Breast epithelium (tissue), 3 donors: ENCODE results near the gene HIVEP3.

Experiments used
- CTCF ChIP-seq, 3 donors: fragments of 450-650 bp; IDR thresholded peaks; one replicate each; pipeline ENCODE4 v1.5.1; 2016 to 2017; ENCODE audit warnings: antibody characterized with exemption in 3 of 3, mild to moderate bottlenecking in 3 of 3, moderate library complexity in 3 of 3
- POLR2AphosphoS5 ChIP-seq, 3 donors: sonication (generic); formaldehyde crosslinking; IDR thresholded peaks; one replicate each; pipeline ENCODE4 v1.6.1; 2017; ENCODE audit warnings: antibody characterized with exemption in 3 of 3

GRCh38 chr1:41702771-41703170 lies 216.0 kb downstream of the HIVEP3 start:
- TF ChIP-seq POLR2AphosphoS5 (IDR thresholded peaks at IDR 0.05) = no peak
- no peak for TF ChIP-seq CTCF (IDR thresholded peaks at IDR 0.05)
